ENCODE results near the gene ALOX15B. TPM values are rescaled to one million over a fixed set of nuclear protein-coding genes. Genes with fewer than 3 reads are reported as not detected.

Gene ALOX15B
- total and polyA plus RNA-seq, 9 of the 15 experiments (the other 6 are each of a cell fraction or from before 2014, with no cell fraction given), result 0.04 TPM; not detected in 8

DNA sequence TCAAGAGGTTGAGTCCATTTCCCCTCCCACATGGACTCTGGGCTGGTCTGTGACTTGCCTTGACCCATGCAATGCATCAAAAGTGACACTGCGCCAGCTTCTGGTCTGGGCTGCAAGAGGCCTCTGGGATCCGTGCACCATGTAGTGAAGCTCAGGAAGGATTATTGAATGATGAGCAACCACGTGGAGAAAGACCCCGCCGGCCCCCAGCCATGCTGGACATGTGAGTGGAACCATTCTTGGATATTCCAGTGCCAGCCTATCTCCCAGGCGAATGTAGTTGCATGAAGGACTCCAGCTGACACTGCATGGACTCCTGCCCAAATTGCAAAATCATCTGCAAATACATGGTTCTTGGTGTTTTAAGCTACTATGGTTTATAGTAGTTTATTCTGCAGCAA lies 7.6 kb upstream of the ALOX15B start (continued):
- TF ChIP-seq SMAD2 (IDR thresholded peaks at IDR 0.05; ENCODE audit: low read depth, low read length) (no peak), ATF1 (CRISPR knock-in tag; IDR thresholded peaks at IDR 0.05) (no peak), ATF1 (tag; IDR thresholded peaks at IDR 0.05) (no peak)

DNA sequence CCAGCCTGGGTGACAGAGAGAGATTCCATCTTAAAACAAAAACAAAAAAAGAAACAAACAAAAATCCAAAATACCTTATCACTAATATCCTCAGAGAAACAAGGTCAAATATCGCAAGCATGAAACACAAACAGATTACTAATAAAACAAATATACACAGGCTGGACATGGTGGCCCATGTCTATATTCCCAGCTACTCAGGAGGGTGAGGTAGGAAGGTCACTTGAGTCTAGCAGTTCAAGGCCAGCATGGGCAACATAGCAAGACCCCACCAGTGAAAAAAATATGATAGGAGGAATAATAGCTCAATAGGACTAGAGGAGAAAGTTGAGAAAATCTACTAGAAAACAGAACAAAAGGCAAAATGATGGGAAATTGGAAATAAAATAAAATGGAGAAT lies 6.9 kb upstream of the ALOX15B start:
- TF ChIP-seq ZNF165 (CRISPR knock-in tag; IDR thresholded peaks at IDR 0.05; ENCODE audit: borderline replicate concordance), result no peak
- TF ChIP-seq SAFB2 (IDR thresholded peaks at IDR 0.05; ENCODE audit: borderline replicate concordance, low read depth, low read length, severe bottlenecking), result no peak
- TF ChIP-seq, protein P1, sequence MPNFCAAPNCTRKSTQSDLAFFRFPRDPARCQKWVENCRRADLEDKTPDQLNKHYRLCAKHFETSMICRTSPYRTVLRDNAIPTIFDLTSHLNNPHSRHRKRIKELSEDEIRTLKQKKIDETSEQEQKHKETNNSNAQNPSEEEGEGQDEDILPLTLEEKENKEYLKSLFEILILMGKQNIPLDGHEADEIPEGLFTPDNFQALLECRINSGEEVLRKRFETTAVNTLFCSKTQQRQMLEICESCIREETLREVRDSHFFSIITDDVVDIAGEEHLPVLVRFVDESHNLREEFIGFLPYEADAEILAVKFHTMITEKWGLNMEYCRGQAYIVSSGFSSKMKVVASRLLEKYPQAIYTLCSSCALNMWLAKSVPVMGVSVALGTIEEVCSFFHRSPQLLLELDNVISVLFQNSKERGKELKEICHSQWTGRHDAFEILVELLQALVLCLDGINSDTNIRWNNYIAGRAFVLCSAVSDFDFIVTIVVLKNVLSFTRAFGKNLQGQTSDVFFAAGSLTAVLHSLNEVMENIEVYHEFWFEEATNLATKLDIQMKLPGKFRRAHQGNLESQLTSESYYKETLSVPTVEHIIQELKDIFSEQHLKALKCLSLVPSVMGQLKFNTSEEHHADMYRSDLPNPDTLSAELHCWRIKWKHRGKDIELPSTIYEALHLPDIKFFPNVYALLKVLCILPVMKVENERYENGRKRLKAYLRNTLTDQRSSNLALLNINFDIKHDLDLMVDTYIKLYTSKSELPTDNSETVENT (CRISPR knock-in tag; IDR thresholded peaks at IDR 0.05), result no peak
- TF ChIP-seq NR4A1 (CRISPR knock-in tag; IDR thresholded peaks at IDR 0.05), result no peak
- TF ChIP-seq NR4A1 (tag; IDR thresholded peaks at IDR 0.05), result no peak
- Histone ChIP-seq H3K4me1 (replicated peaks in 1 of 2; ENCODE audit: control insufficient read depth in 2 of 2, insufficient read depth in 2 of 2, low read length in 2 of 2) (no peaks in the 10 kb centered on the region; a peak in 1 of 5 replicates), H4K20me1 (replicated peaks; ENCODE audit: control insufficient read depth, insufficient read depth, low read length) (no peaks in the 10 kb centered on the region), H3K27me3 (ENCODE audit: control insufficient read depth in 2 of 2, insufficient read depth in 2 of 2, low read length in 2 of 2) (peaks cover 0 to 14% of the 10 kb centered on the region in 2 experiments; a peak in 3 of 5 replicates), H3K9ac (ENCODE audit: insufficient read depth in 1 of 2, low read depth in 2 of 2, low read length in 2 of 2) (no peak overlapping the region), H3K4me3 (no peak overlapping the region), H3K27ac (ENCODE audit: extremely low read depth, low read depth, low read length) (no peak overlapping the region), H3K79me2 (ENCODE audit: control insufficient read depth, insufficient read depth, low read length) (no peaks in the 10 kb centered on the region), H3K4me2 (ENCODE audit: insufficient read depth, low read length) (no peak overlapping the region), H3K9me1 (ENCODE audit: control insufficient read depth, insufficient read depth, low read length) (no peaks in the 10 kb centered on the region), H3K36me3 (ENCODE audit: control insufficient read depth, insufficient read depth, low read length) (no peaks in the 10 kb centered on the region), H2AFZ (ENCODE audit: low read depth, low read length) (no peak overlapping the region), H3K9me3 (replicated peaks; ENCODE audit: control insufficient read depth, insufficient read depth, low read depth, low read length) (no peaks in the 10 kb centered on the region)
- FAIRE-seq (no peak), ATAC-seq (no peak), DNase-seq (ENCODE audit: extremely low read depth in 1 of 4, low spot score in 3 of 4) (no peak)
- intact Hi-C loops (cut with micrococcal nuclease) (no loop called here), in situ Hi-C loops (cut with MboI) (no loop called here)
- ChIA-PET POLR2A (interaction anchor here (1.1 kb wide), 1 partner anchor 10 kb away, joined by 5 read pairs; no protein-coding TSS in a partner anchor), CTCF (ENCODE audit: low intra/inter-chr PET ratio) (no interaction called here)
- no TSS peak for BruUV-seq (replicated peaks)
- 33% methylated on average over 1 of the region's 1 CpG for WGBS (ENCODE audit: insufficient coverage, low coverage, missing lambda C conversion rate)
